ENCODE measurements around the gene ARSD. TPM values are rescaled to one million over a fixed set of nuclear protein-coding genes. Genes with fewer than 3 reads are reported as not detected.

The ARSD gene
- total RNA-seq, 1 experiment from 2014 or later: 8.0 TPM

DNA sequence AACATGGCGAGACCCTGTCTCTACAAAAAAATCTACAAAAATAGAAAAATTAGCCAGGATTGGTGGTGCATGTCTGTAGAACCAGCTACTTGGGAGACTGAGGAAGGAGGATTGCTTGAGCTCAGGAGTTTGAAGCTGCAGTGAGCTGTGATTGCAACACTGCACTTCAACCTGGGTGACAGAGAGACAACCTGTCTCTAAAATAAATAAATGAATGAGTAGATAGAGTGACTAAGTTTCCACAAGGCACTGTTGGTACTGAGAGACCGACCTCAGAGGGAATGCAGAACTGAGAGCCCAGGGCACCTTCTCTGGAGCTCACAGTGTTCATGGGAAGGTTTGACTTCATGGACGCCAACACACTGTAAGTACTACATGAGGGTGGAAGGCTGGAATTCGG lies 26.7 kb upstream of the ARSD start:
- no peak overlapping the region for H3K27ac ChIP-seq (ENCODE audit: low read depth, low read length)
- ATAC-seq (no peak), DNase-seq (ENCODE audit: low read depth, low spot score) (no peak)
- H3K9me2 ChIP-seq (ENCODE audit: insufficient read depth): no peaks in the 10 kb centered on the region
- no peak overlapping the region for H3K9ac ChIP-seq (ENCODE audit: low read length)
- H3K4me3 ChIP-seq (replicated peaks in 1 of 2; ENCODE audit: low read depth in 1 of 2, low read length in 2 of 2): no peak overlapping the region
- H3K36me3 ChIP-seq (ENCODE audit: control insufficient read depth in 1 of 2, insufficient read depth in 2 of 2, low read length in 2 of 2): no peaks in the 10 kb centered on the region
- H3K4me1 ChIP-seq (ENCODE audit: control insufficient read depth in 1 of 2, insufficient read depth in 2 of 2, low read length in 2 of 2): no peaks in the 10 kb centered on the region
- BruUV-seq (replicated peaks): no TSS peak
- TF ChIP-seq POLR2A (IDR thresholded peaks at IDR 0.05; ENCODE audit: borderline replicate concordance, extremely low read depth, insufficient read depth, insufficient read length) (no peak), EZH2 (IDR thresholded peaks at IDR 0.05) (no peak), ATF3 (IDR thresholded peaks at IDR 0.05) (no peak), EZH2phosphoT487 (IDR thresholded peaks at IDR 0.05; ENCODE audit: borderline replicate concordance) (no peak), CBX3 (IDR thresholded peaks at IDR 0.05; ENCODE audit: low read depth) (no peak), SRF (IDR thresholded peaks at IDR 0.05; ENCODE audit: low read depth) (no peak), CEBPB (IDR thresholded peaks at IDR 0.05; ENCODE audit: low read depth) (no peak), SP1 (IDR thresholded peaks at IDR 0.05; ENCODE audit: low read depth) (no peak), ZFX (IDR thresholded peaks at IDR 0.05) (no peak)
- H3K79me2 ChIP-seq (ENCODE audit: insufficient read depth, low read length): no peaks in the 10 kb centered on the region
- intact Hi-C loops (cut with micrococcal nuclease): no loop called here
- no peak overlapping the region for H3K4me2 ChIP-seq (ENCODE audit: low read length)
- ChIA-PET CTCF (no interaction called here), RAD21 (ENCODE audit: low non-redundant PET in 1 of 2, low total read pairs in 2 of 2, uncharacterized antibody in 2 of 2, unreplicated experiment in 2 of 2) (no interaction called here), POLR2A (no interaction called here)
- no peaks in the 10 kb centered on the region for H3K9me3 ChIP-seq (ENCODE audit: control insufficient read depth in 1 of 2, insufficient read depth in 1 of 2, low read depth in 1 of 2, low read length in 2 of 2)
- H3K27me3 ChIP-seq (ENCODE audit: insufficient read depth, low read length): no peaks in the 10 kb centered on the region
- no peaks in the 10 kb centered on the region for H4K20me1 ChIP-seq (ENCODE audit: insufficient read depth)
- no peak overlapping the region for H2AFZ ChIP-seq (ENCODE audit: low read depth, low read length, poor library complexity, severe bottlenecking)

DNA sequence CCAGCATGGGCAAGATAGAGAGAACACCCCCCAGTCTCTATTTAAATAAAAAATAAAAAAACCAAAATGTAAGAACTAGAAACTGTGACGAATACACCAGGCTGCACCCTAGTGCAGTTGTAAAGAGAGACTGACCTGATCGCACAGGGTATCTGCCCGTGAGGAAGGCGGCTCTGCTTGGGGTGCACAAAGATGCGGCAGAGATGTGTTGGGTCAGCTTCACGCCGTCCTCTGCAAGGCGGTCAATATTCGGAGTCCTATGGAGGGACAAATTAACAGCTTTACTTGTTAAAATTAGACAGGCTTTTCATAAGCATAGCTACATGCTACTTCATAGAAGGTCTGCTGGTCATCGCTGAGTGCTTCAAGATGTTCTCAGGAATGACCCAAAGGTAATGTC lies 26.1 kb upstream of the ARSD start:
- BruUV-seq (replicated peaks): no TSS peak
- intact Hi-C loops (cut with micrococcal nuclease): no loop called here
- H3K27me3 ChIP-seq (ENCODE audit: insufficient read depth, low read length): no peaks in the 10 kb centered on the region
- H2AFZ ChIP-seq (ENCODE audit: low read depth, low read length, poor library complexity, severe bottlenecking): no peak overlapping the region
- H3K36me3 ChIP-seq (ENCODE audit: control insufficient read depth in 1 of 2, insufficient read depth in 2 of 2, low read length in 2 of 2): no peaks in the 10 kb centered on the region
- no peak overlapping the region for H3K4me3 ChIP-seq (replicated peaks in 1 of 2; ENCODE audit: low read depth in 1 of 2, low read length in 2 of 2)
- H4K20me1 ChIP-seq (ENCODE audit: insufficient read depth): no peaks in the 10 kb centered on the region
- no peak overlapping the region for H3K9ac ChIP-seq (ENCODE audit: low read length)
- no peak overlapping the region for H3K4me2 ChIP-seq (ENCODE audit: low read length)
- ChIA-PET CTCF (no interaction called here), POLR2A (no interaction called here), RAD21 (ENCODE audit: low non-redundant PET in 1 of 2, low total read pairs in 2 of 2, uncharacterized antibody in 2 of 2, unreplicated experiment in 2 of 2) (no interaction called here)
- H3K79me2 ChIP-seq (ENCODE audit: insufficient read depth, low read length): no peaks in the 10 kb centered on the region
- no peak for DNase-seq (ENCODE audit: low read depth, low spot score)
- H3K27ac ChIP-seq (ENCODE audit: low read depth, low read length): no peak overlapping the region
- ATAC-seq: no peak
- no peaks in the 10 kb centered on the region for H3K9me2 ChIP-seq (ENCODE audit: insufficient read depth)
- no peaks in the 10 kb centered on the region for H3K4me1 ChIP-seq (ENCODE audit: control insufficient read depth in 1 of 2, insufficient read depth in 2 of 2, low read length in 2 of 2)
- H3K9me3 ChIP-seq (ENCODE audit: control insufficient read depth in 1 of 2, insufficient read depth in 1 of 2, low read depth in 1 of 2, low read length in 2 of 2): no peaks in the 10 kb centered on the region
- TF ChIP-seq FOSL1 (IDR thresholded peaks at IDR 0.05; ENCODE audit: low read depth): no peak
- TF ChIP-seq REST (IDR thresholded peaks at IDR 0.05; ENCODE audit: low read depth): no peak
- TF ChIP-seq ZBTB33 (IDR thresholded peaks at IDR 0.05; ENCODE audit: extremely low read depth, insufficient replicate concordance, low read length): no peak
- no peak for TF ChIP-seq POLR2AphosphoS5 (IDR thresholded peaks at IDR 0.05; ENCODE audit: low read depth, low read length)
- TF ChIP-seq SRF (IDR thresholded peaks at IDR 0.05; ENCODE audit: low read depth): no peak
- no peak for TF ChIP-seq TCF7L2 (IDR thresholded peaks at IDR 0.05; ENCODE audit: borderline replicate concordance, extremely low read depth, insufficient read depth, insufficient read length)
- no peak for TF ChIP-seq CEBPB (IDR thresholded peaks at IDR 0.05; ENCODE audit: low read depth)
- TF ChIP-seq ATF3 (IDR thresholded peaks at IDR 0.05): no peak
- no peak for TF ChIP-seq CBX3 (IDR thresholded peaks at IDR 0.05; ENCODE audit: low read depth)
- TF ChIP-seq, protein P1, sequence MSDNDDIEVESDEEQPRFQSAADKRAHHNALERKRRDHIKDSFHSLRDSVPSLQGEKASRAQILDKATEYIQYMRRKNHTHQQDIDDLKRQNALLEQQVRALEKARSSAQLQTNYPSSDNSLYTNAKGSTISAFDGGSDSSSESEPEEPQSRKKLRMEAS (IDR thresholded peaks at IDR 0.05): no peak
- TF ChIP-seq EGR1 (IDR thresholded peaks at IDR 0.05; ENCODE audit: low read depth): no peak

All from HCT116 (cell line).